SW480 (cell line): ENCODE data around the gene RSPRY1.

ENCODE experiments used
- DNase-seq: peaks from one replicate; pipeline ENCODE4 v3.0.0-alpha.2; 2016; ENCODE audit warnings: low spot score

Gene RSPRY1

DNA sequence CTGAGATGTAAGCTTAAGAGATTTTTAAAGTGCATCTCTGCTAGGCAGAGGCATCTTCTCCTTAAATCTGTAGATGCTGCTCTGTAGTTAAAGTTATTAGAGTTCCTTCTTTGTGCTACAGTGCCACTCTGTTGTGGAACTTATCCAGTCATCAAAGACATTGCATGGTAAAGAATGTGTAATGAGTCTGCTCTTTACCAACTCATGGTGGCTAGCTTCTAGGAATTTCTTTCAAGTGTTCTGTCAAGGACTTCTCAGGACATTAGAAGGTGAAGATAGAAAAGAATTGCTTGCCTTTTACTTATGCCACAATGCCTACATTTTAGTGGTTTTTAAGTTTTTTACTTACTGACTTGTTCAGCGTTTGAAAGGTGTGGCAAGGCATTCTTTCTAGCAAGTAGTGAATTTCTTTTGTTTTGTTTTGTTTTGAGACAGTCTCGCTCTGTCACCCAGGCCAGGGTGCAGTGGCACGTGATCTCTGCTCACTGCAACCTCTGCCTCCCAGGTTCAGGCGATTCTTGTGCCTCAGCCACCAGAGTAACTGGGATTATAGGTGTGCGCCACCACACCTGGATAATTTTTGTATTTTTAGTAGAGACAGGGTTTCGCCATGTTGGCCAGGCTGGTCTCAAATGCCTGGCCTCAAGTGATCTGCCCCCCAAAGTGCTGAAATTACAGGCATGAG, 38.7 kb downstream of the RSPRY1 start:
- DNase-seq = no peak

DNA sequence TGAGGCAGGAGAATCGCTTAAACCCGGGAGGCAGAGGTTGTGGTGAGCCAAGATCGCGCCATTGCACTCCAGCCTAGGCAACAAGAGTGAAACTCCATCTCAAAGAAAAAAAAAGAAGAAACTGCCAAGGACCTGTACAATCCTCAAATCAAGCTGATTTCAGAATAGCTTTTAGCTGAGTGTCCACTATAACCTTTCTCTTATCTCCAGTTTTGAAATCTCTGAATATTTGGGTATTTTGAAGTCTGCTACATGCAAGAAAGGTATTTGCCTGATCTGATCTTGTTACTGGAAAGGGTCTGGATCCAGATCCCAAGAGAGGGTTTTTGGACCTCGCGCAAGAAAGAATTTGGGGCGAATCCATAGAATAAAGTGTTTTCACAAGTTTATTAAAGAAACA, 39.8 kb downstream of the RSPRY1 start:
- DNase-seq = no peak

GRCh38 chr16:57226701-57227621, 40.8 kb downstream of the RSPRY1 start:
- DNase-seq = no peak

DNA sequence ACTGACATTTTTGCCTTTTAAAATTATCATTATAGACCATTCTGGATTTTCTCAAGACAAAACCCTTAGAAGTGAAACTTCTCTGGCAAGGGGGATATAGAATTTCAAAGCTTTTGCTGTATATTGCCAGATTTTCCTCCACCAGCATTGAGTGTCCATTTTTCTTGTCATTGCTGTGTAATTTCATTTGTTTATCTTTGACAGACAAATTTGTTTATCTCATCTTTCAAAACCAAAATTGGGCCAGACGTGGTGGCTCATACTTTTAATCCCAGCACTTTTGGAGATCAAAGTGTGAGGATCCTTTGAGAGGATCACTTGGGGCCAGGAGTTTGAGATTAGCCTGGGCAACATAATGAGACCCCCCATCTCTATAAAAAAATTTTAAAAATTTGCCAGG, 43.0 kb downstream of the RSPRY1 start:
- DNase-seq = no peak

DNA sequence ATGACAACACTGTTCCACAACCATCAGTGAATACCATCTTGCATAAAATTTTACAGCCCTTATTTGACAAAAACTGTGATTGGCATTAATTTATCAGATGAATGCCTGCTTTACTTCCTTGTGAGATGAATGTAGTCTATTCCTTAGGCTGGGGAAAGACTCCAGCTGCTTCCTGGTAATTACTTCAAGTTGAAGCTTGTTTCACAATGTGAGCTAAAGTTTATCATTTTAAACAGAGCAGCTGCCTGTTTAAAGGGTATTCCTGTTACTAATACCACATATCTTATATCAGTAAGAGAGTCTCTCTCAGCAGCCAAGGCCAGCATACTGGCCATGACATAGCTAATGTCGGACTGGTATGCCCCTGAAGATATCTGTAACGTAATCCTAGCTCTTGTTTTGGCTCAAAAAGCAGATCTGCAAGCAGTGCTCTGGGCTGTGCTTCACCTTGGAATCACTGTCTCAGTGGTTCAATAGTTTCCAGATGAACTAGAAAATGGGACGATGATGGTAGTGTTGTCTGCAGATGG, 45.8 kb downstream of the RSPRY1 start:
- no peak for DNase-seq

DNA sequence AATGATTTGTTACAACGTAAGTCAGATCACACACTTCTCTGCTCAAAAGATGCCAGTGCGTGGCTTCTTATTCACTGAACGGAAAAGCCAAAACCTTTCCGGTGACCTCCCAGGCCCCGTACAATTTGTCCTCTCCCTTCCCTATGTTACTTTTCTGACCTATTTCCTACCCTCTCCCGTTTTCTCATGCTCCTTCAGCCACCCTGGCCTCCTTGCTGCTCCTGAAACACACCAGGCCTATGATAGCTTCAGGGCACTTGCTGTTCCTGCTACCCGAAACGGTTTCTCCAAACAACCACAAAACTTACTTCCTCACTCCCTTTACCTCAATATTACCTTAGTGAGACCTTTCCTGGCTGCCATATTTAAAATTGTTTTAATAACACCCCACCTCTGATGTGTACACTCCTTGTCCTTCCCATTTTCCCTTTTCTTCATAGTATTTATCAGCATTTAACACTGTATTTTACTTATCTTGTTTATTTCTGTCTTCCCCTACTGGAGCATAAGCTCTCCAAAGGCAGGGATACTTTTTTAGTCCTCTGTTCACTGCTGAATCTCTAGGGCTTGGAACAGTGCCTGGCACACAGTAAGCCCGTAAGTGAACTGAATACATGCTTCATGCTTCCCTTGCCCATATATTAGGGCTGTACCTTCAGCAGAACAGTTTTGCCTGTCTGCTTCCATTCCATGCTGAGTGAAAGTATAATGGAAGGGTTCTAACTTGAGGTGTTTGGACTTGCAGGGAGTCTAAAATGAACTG, 48.0 kb downstream of the RSPRY1 start:
- DNase-seq = no peak

DNA sequence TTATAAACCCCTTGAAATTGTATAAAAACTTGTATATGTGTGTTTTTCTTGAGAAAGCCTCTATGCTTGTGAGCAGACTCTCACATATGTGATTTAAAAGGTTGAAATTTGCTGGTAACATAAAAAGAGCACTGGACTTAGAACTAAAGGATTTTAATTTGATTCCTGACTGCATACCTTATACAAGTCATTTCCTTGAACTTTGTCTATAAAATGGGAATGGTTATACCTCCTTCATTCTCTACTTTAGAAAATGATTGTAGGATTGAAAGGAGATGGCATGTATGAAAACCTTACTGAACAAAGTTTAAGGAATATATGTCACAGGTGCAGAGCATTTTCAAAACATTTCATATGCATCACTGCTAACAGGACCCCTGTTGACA, 48.6 kb downstream of the RSPRY1 start:
- DNase-seq = no peak

DNA sequence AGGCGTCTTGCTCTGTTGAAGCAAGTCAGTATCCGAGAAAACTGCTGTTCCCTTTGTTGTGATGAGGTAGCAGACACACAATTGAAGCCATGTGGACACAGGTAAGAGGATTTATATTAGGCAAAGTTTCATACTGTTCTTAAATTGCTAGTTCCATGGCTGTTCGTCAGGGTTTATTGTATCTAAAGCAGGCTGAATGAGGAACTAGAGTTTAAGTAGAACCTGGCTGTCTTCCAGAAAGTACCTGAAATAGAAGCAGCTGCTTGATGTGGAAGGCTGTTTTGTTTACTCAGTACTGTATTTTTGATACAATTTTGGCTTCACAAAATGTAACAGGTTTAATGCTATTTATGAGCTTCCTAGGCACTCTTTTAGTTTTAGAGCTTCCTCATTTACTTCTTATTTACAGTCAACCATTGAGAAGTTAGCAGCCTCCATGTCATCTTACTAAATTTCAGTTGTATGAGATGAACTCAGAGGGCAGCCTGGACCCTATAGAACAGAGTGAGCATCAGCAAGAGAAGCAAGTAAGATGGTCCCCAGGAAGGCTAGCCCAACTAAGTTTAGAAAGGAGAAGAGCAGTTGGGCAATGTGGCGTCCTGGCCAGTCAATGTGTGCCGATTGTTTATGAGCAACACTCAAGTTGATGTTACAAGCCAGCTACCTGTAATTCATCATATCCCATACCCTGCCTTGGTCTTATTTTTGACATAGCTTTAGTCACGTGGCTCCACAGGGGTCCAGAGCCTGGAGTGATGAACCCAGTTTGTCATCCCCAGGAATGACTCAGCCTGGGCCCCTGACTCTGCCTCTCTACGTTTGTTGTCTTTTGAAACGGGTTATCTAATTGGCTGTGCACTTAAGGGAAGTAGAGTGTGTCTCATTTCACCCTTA, 49.2 kb downstream of the RSPRY1 start:
- no peak for DNase-seq

- DNase-seq = no peak
These were observed 49.9 kb downstream of the RSPRY1 start for GRCh38 chr16:57236022-57236350.

GRCh38 chr16:57238682-57239081, 52.6 kb downstream of the RSPRY1 start:
- DNase-seq = no peak

DNA sequence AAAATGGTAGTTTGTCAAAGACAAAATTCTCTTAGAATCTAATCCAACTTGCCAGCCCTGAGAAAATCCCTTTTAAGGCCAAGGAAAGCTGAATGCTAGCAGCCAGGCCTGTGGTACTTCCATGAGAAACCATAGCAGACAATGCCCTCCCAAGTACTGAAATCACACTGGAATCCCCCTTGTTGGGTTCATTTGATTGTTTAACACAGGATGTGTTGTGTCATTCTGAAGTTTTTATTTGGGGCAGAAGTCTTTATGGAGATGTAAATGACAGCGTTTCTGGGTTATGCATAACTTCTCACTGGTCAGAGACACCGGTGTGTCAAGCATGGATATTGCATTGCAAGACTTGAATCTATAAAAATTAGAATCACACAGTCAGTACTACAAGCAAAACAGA, 53.0 kb downstream of the RSPRY1 start:
- no peak for DNase-seq

DNA sequence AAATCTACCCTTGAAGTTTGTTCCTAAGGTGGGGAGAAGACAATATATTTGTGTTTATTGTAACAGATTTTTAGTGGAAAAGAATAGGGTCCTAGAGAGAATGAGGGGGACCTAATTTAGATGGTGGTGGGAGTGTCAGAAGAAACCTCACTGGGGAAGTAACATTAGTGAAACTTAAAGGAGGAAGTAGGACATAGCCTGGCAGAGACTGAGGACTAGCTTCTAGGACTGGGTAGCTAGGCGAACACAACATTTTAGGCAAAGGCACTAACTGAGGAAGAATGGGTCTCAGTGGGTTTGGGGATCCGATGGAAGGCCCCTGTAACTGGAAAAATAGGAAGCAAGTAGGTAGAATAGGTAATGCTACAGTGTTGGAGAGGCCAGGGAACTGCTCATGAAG, 54.7 kb downstream of the RSPRY1 start:
- DNase-seq = no peak

DNA sequence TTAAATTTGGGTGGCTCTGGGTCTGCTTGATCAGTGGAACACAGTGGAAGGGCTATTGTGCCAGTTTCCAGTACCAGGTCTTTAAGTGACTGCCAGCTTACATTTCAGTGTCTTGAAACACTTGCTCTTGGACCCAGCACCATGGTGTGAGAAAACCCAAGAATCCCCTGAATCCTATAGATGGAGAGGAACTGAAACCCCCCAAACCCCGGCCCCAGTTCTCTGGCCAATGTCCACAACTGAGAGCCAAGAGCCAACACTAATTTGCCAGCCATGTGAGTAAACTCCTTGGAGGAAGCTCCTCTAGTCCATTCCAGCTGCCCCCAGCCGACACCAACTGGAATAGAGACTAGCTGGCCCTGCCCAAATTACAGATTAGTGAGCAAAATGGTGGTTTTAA, 56.5 kb downstream of the RSPRY1 start:
- no peak for DNase-seq

GRCh38 chr16:57244463-57244766, 58.3 kb downstream of the RSPRY1 start:
- DNase-seq = no peak

DNA sequence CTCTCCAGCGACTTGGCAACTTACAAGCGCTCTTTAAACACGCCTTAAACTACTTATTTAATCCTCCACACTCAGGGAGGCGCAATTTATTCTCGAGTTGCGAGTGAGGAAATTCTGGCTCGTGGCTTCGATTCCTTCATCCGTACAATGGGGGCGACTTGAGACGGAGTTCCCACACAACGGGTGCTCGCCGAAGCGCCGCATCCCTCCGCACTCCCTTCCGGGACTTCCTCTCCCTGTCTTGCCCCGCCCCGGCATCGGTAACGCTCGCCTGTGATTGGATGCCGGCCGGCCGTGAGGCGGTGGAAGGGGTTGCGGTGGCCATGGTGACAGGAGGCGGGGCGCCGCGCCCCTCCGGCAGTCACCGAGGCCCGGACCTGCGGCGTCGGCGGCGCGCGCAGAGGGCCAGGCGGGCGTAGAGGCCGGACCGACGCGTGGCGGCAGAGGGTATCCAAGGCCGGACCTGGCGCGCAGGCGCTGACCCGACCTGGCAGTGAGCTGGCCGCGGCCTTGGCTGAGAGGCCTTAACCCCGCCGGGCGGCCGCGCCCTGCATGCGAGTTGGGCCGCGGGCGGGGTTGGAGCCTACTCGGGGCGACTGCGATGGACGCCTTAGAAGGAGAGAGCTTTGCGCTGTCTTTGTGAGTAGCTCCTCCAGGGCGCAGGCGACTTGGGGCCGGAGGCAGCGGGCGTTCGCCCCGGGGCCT, 58.8 kb downstream of the RSPRY1 start, which contains the start of gene ARL2BP:
Gene ARL2BP (plus strand): TSS at position 493 of the 705 bp plus-strand sequence. CDS start 109 bp downstream, at position 602.
- DNase-seq = peak; percentile 94

DNA sequence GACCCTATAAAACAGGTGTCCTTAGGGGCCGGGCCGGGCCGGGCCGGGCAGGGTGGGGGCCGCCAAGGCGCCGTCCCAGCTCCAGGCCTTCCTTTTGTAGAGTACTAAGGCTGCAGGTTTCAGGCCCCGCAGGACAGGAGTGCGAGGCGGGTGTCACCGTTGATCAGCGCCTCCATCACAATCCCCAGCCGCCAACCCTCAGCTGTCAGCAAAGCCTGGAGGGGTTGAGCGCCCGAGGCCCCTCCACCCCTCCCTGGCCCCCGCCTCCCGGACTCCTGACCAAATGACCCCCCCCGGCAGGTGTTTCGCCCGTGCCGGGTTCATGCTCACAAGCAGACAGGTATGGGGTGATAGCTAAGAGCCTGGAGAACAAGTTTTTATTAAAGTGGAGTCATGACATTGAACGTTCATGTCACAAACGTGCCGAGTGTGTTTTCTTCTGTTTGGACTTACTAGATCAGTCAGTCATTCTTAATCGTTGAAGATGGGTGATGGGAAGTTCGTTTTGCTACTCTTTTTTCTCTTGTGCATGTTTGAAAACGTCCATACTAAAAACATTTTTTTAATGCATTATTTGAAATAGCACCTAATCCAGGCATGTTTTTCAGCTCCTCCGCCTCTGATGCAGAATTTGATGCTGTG, 59.5 kb downstream of the RSPRY1 start:
- DNase-seq = peak; percentile 28

- DNase-seq = no peak
These were observed 65.2 kb downstream of the RSPRY1 start for GRCh38 chr16:57251352-57251751.

DNA sequence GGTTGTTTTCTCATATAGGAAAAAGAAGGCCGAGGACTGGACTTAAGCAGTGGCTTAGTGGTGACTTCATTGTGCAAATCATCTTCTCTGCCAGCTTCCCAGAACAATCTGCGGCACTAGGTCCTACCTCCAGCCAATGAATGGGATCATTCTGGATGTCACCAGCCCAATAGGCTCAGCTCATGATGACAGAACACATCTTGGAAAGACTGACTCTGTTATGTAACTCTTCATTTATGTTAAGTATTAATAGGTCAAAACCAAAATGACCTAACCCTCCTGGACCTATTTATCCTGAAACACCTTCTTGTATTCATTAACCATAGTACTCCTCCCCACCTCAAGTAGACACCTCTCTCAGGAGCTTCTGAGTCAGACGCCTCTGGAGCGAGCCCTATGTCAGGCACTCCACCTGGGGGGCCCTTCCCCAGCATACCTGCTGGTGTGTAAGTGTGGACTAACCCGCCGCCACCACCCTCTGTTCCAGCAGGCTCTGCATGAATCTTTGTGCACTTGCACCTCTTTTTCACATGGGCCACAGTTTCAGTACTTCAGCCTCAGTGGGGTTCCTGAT, 66.1 kb downstream of the RSPRY1 start:
- no peak for DNase-seq

GRCh38 chr16:57253466-57253865, 67.3 kb downstream of the RSPRY1 start:
- DNase-seq = no peak
